HG02840 (cell line): ENCODE data around the gene ADCY9.
"Not testable (repeated sequence)": the region's sequence is repeated elsewhere in the genome, so short reads cannot be mapped to it uniquely, and the experiment has no call there.

ENCODE experiments used
- ATAC-seq: cut with Tn5 transposase; IDR thresholded peaks from one replicate; pipeline ENCODE4 v1.9.1; 2021; ENCODE audit warnings: mild to moderate bottlenecking, moderate library complexity, moderate number of reproducible peaks; ENCODE audit not compliant: unreplicated experiment, low FRiP score

The ADCY9 gene

DNA sequence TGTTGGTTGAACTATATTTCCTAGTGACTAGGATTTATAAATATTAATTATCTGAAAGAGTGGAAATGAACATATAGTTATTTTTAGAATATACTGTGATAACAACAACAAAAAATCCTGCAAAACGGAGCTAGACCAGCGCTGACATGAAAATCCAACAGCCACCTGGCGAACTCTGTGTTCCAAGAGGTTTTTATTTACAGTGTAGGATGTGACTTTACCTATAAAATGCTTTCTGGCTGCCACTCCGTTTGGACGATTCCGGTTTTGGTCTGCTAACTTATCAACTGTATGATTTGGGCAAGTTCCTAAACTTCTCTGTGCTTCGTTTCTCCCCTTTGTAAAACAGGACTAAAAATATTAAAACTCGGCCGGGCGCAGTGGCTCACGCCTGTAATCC is 73.7 kb downstream of the ADCY9 start:
- ATAC-seq, result no peak

DNA sequence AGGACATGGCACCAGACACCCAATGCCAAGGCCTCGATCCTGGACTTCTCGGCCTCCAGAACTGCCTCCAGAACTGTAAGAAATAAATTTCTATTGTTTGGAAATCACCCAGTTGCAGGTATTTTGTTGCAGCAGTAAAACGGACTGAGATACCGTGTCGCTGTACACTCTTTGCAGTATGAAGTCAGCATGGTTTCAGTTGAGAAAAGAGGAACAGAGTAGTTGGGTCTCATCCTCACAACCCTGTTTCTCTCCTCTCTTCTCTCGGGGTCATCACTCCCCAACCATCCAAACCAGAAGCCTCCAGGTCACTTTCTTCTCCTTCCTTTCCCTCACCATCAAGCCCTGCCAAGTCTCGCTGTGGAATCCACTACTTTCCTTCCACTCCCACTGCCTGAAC is 77.8 kb downstream of the ADCY9 start:
- no peak for ATAC-seq

DNA sequence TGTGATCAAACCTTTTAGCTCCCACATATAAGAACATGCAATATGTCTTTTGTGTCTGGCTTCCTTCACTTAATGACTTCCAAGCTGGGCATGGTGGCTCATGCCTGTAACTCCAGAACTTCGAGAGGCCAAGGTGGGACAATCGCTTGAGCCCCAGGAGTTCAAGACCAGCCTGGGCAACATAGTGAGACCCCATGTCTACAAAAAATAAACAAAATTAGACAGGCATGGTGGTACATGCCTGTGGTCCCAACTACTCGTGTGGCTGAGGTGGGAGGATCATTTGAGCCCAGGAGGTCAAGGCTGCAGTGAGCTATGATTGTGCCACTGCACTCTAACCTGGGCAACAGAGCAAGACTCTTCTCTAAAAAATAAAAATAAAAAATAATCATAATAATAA is 79.3 kb downstream of the ADCY9 start:
- ATAC-seq, result not testable (repeated sequence)

DNA sequence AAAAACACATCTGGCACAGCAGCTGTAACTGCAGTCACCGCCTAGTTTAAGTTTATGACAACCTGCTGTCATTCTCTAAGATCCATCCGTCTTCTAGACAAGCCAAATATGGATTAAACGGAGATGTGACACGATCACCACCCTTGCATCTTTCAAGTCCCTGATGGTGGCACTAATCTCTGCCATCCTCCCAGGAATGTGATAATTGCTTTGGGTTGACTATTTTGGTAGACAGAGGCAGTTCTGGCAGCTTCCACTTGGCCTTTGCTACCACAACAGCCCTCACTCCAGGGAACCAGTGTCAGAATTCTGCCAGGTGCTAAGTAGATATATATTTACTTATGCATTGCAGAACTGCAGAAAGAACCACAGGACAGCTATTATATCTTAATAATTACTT is 81.3 kb downstream of the ADCY9 start:
- no peak for ATAC-seq

DNA sequence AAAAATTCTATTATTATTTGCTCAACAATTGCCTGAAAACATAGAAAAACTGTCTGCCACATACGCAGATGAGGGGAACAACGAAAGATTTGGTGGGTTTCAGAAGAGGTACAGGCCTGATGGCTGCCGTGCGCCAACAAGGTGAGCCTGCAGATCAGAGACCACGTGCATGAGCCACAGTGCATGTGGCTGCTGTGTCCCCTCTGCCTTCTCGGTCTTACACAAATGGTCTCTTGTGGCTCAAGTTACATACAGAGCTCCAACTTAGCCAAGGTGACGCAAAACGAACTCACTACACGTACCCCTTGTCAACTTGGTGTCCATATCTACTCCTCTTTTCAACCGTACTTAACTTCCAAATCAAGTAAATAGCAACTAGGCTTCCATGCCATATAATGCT is 82.3 kb downstream of the ADCY9 start:
- no peak for ATAC-seq

DNA sequence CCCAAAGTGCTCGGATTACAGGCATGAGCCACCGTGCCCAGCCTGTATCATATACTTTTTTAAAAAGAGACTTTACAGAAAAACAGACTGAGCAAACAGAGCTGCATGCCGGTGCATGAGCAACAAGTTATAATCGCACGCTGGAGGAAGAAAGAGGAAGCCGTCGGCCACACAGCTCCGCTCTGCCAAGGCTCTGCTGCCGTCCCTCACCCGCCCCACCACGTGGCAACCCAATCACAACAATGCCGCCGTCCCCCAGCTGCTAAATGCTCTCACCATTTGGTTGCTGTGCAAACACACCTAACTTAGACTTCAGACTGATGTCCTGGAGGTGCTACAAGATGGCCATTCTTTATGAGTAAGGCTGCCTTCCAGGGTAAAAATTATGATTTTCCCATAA is 83.5 kb downstream of the ADCY9 start:
- ATAC-seq, result no peak

DNA sequence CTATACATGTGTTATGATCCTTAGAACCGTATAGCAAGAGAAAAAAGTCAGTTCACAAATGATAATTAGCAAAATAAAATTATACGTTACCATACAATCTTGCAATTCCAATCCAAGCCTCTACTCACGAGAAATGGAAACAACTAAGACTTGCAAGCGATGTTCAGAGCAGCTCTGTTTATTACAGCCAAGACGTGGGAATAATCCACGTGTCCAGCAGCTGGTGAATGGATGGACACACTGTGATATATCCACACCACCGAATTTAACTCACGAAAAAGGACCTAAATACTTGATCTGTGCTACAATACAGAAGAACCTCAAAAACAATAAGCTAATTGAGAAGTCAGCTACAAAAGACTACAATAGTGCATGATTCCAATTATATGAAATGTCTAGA is 88.1 kb downstream of the ADCY9 start:
- no peak for ATAC-seq

DNA sequence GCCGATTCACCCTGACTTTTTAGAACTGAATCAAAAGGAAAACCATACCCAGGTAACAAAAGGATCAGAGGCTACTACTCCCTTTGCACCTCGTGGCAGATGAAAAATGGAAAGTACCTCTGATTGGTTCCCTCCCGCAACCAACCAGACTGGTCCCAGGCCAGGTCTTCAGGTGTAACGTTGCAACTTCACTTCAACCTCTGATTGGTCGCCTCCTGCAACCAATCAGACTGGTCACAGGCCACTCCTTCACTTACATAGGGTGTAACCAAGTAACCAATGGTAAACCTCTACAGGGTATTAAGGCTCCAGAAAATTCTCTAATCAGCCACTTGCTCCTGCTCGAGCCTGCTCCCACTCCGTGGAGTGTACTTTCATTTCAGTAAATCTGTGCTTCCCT is 89.4 kb downstream of the ADCY9 start:
- ATAC-seq, result no peak

DNA sequence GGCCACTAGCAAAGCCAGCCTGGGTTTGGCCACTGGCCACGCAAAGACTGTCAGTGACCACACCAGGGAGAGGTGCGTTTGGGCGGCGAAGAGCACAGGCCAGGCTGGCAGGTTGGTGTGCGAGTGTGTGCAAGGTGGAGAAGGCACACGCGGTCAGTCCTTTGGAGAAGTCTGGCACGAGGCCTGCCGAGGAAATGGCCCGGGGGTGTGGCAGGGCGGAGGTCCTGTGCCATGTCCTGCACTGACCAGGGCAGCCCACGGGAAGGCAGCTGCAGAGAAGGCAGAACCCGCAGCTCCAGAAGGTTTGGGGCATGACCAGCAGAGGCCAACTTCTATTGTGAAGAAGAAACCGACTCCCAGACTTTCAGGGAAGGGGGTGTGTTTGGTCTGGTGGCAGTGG is 90.8 kb downstream of the ADCY9 start:
- ATAC-seq, result no peak

DNA sequence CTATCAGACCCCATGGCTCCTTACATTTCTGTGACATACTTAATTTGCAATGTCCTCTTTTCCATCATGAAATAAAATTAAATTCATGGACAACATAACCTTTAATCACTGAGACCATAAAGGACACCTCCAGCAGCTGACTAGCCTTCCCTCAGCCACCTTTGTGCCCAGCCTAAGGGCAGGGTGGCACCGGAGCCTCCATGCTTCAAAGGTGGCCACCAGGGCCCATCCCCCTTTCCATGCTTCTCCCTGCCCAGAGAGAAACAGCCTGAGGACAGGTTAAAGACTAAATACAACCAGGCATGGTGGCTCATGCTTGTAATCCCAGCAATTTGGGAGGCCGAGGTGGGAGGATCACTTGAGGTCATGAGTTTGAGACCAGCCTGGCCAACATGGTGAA is 94.3 kb downstream of the ADCY9 start:
- no peak for ATAC-seq

DNA sequence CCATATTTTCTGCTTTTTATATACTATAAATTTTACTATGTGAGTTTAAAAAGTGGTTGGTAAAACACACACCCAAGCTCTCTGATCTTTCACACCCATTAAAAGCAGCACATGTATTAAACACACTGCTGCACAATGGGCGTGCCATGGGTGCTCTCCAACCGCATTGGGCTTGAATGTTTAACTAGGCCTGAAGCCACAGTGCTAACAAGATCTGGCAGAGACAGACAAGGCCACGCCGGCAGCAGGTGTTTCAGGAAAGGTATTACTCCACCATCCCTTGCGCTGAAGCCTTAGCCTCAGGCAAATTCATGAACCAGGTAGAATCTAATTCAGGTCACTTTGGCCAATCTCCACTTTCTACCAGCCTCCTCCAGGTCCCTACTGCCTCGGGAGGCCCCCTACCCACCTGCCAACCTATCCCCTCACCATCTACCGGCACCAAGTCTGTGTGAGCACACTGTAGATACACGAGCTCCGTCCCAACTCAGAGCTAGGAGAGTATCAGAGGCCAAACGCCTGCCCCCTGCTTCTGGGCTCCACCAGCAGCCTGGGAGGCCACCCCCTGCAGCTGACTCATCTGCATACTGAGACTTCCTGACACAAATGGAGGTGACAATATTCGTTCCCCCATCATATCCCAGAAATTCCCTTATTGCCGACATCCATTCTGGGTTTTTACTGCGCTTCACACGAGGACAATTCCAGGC is 95.0 kb downstream of the ADCY9 start:
- ATAC-seq, result no peak

DNA sequence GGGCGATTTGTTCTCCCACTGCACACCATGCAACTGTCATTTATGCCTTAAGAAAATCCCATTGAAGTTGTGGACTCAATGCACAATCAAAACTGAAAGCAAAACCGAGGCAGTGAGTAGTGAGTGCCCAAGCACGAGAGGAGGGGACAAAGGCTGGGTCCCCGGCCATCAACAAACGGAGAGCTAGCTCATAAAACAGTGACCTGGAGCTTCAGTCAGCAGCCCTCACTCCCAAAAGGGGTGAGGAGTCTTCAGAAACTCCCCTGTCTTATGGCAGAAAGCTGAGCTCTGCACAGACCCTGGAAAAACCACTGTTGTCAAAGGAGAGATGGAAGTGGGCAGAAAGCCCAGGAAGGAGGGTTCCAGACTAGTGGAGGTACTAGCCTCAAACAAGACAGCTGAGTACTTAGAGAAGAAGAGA is 96.9 kb downstream of the ADCY9 start:
- ATAC-seq, result no peak

DNA sequence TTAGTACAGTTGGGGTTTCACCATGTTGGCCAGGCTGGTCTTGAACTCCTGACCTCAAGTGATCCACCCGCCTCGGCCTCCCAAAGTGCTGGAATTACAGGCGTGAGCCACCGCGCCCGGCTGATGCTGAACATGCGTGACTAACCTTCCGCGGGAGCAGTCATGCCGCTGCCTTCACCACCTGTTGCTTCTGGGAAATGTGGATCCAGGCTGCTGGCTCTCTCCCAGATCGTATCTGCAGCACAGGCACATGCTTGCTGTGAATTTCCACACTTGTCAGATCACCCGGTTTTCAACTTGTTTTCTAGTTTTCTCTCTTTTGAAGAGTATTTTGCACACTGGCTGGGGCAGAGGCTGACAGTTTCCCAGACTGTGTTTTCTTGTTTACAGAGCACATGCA is 97.9 kb downstream of the ADCY9 start:
- ATAC-seq, result no peak

DNA sequence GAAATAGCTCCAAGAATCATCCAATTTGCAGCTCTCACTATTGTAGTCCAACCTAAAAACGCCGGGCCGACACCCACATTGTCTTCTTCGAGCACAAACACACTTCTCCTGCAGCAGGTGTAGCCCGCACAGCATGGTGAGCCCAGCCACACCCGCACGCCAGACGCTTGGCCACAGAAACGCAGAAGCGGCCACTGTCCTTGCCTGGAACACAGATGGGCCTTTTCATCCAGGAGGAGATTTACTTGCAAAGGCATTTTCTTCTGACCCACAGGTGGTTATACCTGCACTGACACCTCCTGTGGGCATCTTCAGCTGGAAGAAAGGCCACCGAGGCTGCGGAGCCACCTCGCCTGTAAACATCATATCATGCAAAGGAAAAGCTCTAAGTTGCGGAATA is 98.4 kb downstream of the ADCY9 start:
- no peak for ATAC-seq

DNA sequence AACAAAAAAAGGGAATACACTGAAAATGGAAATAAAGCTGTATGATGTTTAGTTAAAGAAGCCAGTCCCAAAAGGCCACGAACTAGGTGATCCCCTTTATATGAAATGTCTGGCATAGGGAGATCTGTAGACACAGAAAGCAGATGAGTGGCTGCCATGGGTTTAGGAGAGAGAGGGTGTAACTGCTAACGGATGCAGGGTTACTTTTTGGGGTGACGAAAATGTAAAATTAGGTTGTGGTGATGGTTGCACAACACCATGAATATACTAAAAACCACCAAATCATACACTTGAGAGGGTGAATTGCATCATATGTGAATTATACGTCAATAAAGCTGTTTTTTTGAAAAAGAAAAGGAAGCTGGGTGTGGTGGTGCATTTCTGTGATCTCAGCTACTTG is 99.6 kb downstream of the ADCY9 start:
- no peak for ATAC-seq

DNA sequence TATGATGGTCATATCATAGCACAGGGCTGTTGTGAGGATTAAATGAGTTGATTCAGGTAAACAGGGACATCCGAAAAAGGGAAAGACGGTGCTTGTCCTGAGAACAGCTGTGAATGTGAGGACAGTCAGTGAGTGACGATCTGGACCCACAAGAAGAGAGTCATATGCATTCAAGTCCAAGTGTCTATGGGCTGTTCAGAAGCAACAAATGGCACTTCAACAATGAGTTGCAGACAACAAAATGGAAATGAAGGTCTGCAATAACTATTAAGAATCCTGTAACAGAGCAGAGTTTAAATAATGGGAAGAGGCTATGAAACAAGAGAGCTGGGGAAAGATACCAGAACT is 100.3 kb downstream of the ADCY9 start:
- no peak for ATAC-seq

DNA sequence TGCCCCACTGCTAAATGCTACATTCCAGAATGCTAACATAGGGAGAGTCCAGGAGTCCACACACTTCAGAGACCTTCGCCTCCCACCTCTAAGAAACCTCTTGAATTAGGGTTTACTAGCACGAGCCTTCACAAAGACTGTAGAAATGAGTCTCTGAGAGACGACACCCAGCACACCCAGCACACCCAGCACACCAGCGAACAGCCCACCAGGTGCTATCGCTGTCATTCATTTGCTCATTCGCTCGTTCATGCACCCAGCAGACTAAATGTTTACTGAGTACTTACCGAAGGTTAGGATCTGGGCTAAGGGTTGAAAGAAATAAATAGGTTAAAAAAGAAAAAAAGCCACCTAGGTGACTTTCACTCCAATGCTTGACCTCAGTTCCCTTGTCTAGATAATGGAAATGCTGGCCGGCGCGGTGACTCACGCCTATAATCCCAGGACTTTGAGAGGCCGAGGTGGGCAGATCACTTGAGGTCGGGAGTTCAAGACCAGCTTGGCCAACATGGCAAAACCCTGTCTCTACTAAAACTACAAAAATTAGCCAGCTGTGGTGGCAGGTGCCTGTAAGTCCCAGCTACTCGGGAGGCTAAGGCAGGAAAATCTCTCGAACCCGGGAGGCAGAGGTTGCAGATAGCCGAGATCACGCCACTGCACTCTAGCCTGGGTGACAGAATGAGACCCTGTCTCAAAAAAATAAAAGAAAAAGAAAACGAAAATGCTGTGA is 100.8 kb downstream of the ADCY9 start:
- ATAC-seq, result no peak

DNA sequence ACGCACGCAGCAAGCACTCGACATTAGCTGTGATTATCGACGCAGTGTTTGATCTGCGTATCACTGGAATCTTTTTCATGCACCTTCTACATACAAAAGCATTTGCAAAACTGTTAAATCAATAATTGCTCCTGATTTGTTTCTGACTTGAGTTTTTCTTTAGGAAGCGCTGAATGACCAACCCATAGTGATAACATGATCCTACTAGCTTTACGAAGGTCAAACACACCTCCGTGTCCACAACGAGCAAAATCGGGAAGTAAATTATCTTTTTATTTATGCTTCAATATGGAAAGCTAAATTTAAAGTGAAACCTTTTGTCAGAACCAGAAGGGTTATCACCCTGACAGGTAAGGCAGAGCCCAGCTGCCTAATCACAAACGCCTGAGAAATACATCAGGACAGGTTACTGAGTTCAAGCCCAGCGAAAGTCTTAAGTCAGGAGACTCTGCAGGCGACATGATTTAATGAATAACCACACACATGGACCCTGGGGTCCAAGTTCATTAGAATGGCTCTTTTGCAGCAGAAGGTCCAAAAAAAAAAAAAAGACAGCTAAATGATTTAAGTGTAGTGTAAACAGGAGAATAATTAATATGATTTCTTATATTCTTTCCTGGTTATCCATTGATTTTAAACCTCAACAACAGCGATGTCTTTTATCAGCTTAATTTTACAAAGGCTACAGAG is 104.2 kb downstream of the ADCY9 start:
- ATAC-seq, result no peak

DNA sequence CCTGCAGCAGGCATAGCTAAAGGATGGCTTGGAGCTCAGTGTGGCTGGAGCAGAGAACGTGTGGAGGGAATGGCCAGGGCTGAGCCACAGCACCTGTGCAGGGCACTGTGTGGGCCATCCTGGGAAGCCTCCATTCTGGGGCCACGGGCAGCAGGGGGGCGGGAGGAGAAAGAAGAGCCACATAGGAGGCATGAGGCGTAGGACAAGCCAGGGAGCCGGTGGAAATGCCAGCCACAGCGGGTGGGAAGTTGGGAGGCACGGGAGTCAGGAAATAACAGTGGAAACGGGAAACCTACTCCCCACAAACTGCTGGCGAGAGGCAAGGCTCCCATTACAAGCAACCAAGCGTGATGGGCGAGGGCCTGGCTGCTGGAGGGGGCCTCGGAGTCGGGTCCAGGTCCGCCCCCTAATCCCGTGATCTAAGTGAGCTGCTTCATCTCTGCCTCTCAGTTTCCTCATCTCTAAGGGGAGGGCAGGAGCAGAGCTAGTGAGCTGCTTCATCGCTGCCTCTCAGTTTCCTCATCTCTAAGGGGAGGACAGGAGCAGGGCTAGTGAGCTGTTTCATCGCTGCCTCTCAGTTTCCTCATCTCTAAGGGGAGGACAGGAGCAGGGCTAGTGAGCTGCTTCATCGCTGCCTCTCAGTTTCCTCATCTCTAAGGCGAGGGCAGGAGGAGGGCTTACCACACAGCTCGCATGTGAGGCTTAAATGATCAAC is 104.9 kb downstream of the ADCY9 start:
- ATAC-seq, result no peak

DNA sequence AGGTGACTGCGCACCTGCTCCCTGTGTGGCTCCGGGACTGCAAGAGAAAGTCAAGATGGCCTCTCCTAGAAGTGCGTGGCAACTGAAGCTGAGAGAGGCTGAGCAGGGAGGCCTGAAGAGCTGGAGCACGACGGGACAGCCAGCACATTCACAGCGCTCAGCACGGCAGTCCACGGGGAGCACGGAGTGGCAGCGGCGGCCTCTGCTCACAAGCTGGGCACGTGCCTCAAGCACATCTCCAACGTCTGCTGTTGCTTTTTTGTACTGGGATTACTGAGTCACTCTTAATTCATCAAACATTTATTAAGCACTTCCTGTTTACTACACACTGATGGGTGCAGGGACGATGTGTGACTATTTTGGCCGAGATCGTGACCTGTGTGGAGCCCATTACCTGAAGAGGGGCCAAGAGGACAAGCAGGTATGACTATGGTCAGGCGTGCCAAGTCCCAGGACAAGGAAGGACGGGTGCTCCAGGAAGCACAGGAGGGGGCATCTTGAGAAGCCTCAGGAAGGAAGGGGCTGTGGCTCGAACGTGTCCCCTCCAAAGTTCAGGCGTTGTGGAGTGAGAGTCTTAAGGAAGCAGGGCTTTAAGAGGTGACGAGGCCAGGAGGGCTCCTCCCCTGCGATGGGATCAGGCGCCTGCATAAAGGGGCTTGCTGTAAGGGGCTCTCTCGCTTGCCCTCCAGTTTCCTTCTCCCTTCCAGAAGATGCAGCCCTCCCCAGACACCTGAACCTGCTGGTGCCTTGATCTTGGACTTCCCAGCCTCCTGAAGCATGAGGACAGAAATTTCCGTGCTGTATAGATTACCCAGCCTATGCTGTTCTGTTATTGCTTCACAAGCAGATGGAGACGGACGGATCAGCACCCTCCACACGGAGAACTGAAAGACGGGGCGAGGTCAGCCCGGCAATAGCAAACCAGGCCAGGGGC is 105.8 kb downstream of the ADCY9 start:
- ATAC-seq, result no peak
